Measurements from ENCODE around the gene MAP2K3. TPM values are rescaled to one million over a fixed set of nuclear protein-coding genes. Genes with fewer than 3 reads are reported as not detected.
"Not testable (repeated sequence)": the region's sequence is repeated elsewhere in the genome, so short reads cannot be mapped to it uniquely, and the experiment has no call there.

The MAP2K3 gene
- total and polyA plus RNA-seq, 2 donors (not counting 3 experiments of a cell fraction or from before 2014, with no cell fraction given) = 15.3 to 36.3 TPM

DNA sequence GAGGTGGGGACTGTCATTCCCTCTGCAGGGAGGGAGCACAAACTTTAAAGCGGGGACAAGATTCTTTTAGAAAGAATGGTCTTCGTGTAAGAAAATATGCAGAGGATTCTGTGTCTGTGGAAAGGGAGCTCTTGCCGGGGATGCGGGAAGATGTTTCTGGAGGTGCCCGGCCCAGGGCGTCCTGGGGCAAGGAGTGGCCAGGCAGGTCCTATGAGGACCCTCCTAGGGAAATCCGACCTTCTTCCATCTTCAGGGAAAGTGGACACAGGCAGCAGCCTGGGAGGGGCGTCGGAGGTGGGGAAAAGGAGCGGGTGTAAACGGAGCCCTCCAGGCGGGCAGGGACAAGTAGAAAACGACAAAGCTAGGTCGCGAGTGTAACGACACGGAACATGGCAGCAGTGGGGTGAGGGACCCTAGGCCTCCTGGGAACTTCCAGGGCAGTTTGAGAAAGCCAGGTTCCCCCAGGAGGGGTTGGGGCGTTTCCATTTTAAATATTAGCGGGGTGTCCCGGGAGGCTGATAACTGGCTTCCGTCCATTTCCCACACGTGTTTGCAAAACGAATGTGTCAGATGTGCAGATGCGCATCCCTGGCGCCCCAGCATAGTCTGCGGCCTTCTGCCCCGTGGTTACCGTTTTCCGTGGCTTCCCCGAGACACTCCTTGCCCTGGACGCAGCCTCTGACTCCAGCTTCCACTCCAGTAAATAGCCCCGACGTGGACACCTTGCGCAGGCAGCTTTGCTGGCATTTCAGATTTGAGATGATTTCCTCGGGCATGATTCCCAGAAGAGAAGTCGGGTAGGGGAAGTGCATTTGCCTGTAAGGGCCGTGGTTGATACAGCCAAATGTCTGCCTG, 39.0 kb downstream of the MAP2K3 start:
- H3K79me2 ChIP-seq (ENCODE audit: control insufficient read depth, insufficient read depth, low read length); CTCF ChIA-PET; H3K9ac ChIP-seq (replicated peaks; ENCODE audit: extremely low read depth, insufficient read depth, low read length); H3K36me3 ChIP-seq (ENCODE audit: control insufficient read depth in 2 of 2, extremely low read depth in 1 of 2, insufficient read depth in 2 of 2, low read length in 2 of 2); POLR2A ChIA-PET; H3K9me1 ChIP-seq (replicated peaks; ENCODE audit: control insufficient read depth, extremely low read depth, insufficient read depth, low read length); DNase-seq (ENCODE audit: low read depth, low spot score); H3K9me3 ChIP-seq (replicated peaks; ENCODE audit: control insufficient read depth, insufficient read depth, low read length); H4K20me1 ChIP-seq (replicated peaks; ENCODE audit: control insufficient read depth, extremely low read depth, insufficient read depth, low read length); BruUV-seq (replicated peaks); dilution Hi-C loops (cut with MboI; ENCODE audit: extremely low pct_ligation_motif_present, low sequenced_read_pairs); FAIRE-seq; H3K27ac ChIP-seq (ENCODE audit: insufficient read depth, low read depth, low read length); H3K4me1 ChIP-seq (ENCODE audit: control insufficient read depth, extremely low read depth, insufficient read depth, low read length): not testable (repeated sequence)
- H3K27me3 ChIP-seq (ENCODE audit: control insufficient read depth in 2 of 2, insufficient read depth in 2 of 2, low read length in 2 of 2) = peaks cover 10 to 11% of the 10 kb centered on the region in 2 experiments
- H2AFZ ChIP-seq (ENCODE audit: low read depth, low read length) = peak overlapping the region; percentile 73
- intact Hi-C loops (cut with micrococcal nuclease) = loop anchor here (1.0 to 5.0 kb wide), 3 partner anchors 39 to 196 kb away; partner anchors contain the start of genes DHRS7B and MAP2K3
- H3K4me2 ChIP-seq (ENCODE audit: insufficient read depth, low read length) = peak overlapping the region; percentile 43
- peak overlapping the region in 2 of 3 experiments; percentile 41 to 53 for H3K4me3 ChIP-seq (replicated peaks in 1 of 3; ENCODE audit: insufficient read depth in 1 of 3, low read depth in 1 of 3, low read length in 3 of 3)

GRCh38 chr17:21324741-21325140, 40.2 kb downstream of the MAP2K3 start:
- intact Hi-C loops (cut with micrococcal nuclease) = loop anchor here (5.0 kb wide), 1 partner anchor 197 kb away; the partner anchor contains the start of gene DHRS7B
- peaks cover 10 to 11% of the 10 kb centered on the region in 2 experiments for H3K27me3 ChIP-seq (ENCODE audit: control insufficient read depth in 2 of 2, insufficient read depth in 2 of 2, low read length in 2 of 2)
- H3K9ac ChIP-seq (replicated peaks; ENCODE audit: extremely low read depth, insufficient read depth, low read length); H3K4me2 ChIP-seq (ENCODE audit: insufficient read depth, low read length); H4K20me1 ChIP-seq (replicated peaks; ENCODE audit: control insufficient read depth, extremely low read depth, insufficient read depth, low read length); H3K9me1 ChIP-seq (replicated peaks; ENCODE audit: control insufficient read depth, extremely low read depth, insufficient read depth, low read length); FAIRE-seq; CTCF ChIA-PET; BruUV-seq (replicated peaks); H3K9me3 ChIP-seq (replicated peaks; ENCODE audit: control insufficient read depth, insufficient read depth, low read length); H2AFZ ChIP-seq (ENCODE audit: low read depth, low read length); dilution Hi-C loops (cut with MboI; ENCODE audit: extremely low pct_ligation_motif_present, low sequenced_read_pairs); H3K4me3 ChIP-seq (replicated peaks in 1 of 3; ENCODE audit: insufficient read depth in 1 of 3, low read depth in 1 of 3, low read length in 3 of 3); H3K36me3 ChIP-seq (ENCODE audit: control insufficient read depth in 2 of 2, extremely low read depth in 1 of 2, insufficient read depth in 2 of 2, low read length in 2 of 2); H3K27ac ChIP-seq (ENCODE audit: insufficient read depth, low read depth, low read length); DNase-seq (ENCODE audit: low read depth, low spot score); H3K4me1 ChIP-seq (ENCODE audit: control insufficient read depth, extremely low read depth, insufficient read depth, low read length); POLR2A ChIA-PET; H3K79me2 ChIP-seq (ENCODE audit: control insufficient read depth, insufficient read depth, low read length): not testable (repeated sequence)

GRCh38 chr17:21327921-21328320, 43.4 kb downstream of the MAP2K3 start:
- H3K36me3 ChIP-seq (ENCODE audit: control insufficient read depth in 2 of 2, extremely low read depth in 1 of 2, insufficient read depth in 2 of 2, low read length in 2 of 2); POLR2A ChIA-PET; DNase-seq (ENCODE audit: low read depth, low spot score); H3K9me1 ChIP-seq (replicated peaks; ENCODE audit: control insufficient read depth, extremely low read depth, insufficient read depth, low read length); H3K9ac ChIP-seq (replicated peaks; ENCODE audit: extremely low read depth, insufficient read depth, low read length); H3K4me3 ChIP-seq (replicated peaks in 1 of 3; ENCODE audit: insufficient read depth in 1 of 3, low read depth in 1 of 3, low read length in 3 of 3); BruUV-seq (replicated peaks); H3K4me1 ChIP-seq (ENCODE audit: control insufficient read depth, extremely low read depth, insufficient read depth, low read length); intact Hi-C loops (cut with micrococcal nuclease); H3K79me2 ChIP-seq (ENCODE audit: control insufficient read depth, insufficient read depth, low read length); H4K20me1 ChIP-seq (replicated peaks; ENCODE audit: control insufficient read depth, extremely low read depth, insufficient read depth, low read length); CTCF ChIA-PET; H3K9me3 ChIP-seq (replicated peaks; ENCODE audit: control insufficient read depth, insufficient read depth, low read length); H3K4me2 ChIP-seq (ENCODE audit: insufficient read depth, low read length); FAIRE-seq; H2AFZ ChIP-seq (ENCODE audit: low read depth, low read length); dilution Hi-C loops (cut with MboI; ENCODE audit: extremely low pct_ligation_motif_present, low sequenced_read_pairs); H3K27ac ChIP-seq (ENCODE audit: insufficient read depth, low read depth, low read length): not testable (repeated sequence)
- H3K27me3 ChIP-seq (ENCODE audit: control insufficient read depth in 2 of 2, insufficient read depth in 2 of 2, low read length in 2 of 2) = peaks cover 10 to 11% of the 10 kb centered on the region in 2 experiments

GRCh38 chr17:21328778-21329177, 44.3 kb downstream of the MAP2K3 start:
- intact Hi-C loops (cut with micrococcal nuclease); H3K4me1 ChIP-seq (ENCODE audit: control insufficient read depth, extremely low read depth, insufficient read depth, low read length); H3K36me3 ChIP-seq (ENCODE audit: control insufficient read depth in 2 of 2, extremely low read depth in 1 of 2, insufficient read depth in 2 of 2, low read length in 2 of 2); dilution Hi-C loops (cut with MboI; ENCODE audit: extremely low pct_ligation_motif_present, low sequenced_read_pairs); H3K27ac ChIP-seq (ENCODE audit: insufficient read depth, low read depth, low read length); BruUV-seq (replicated peaks); H3K4me3 ChIP-seq (replicated peaks in 1 of 3; ENCODE audit: insufficient read depth in 1 of 3, low read depth in 1 of 3, low read length in 3 of 3); POLR2A ChIA-PET; H3K9me3 ChIP-seq (replicated peaks; ENCODE audit: control insufficient read depth, insufficient read depth, low read length); H3K9ac ChIP-seq (replicated peaks; ENCODE audit: extremely low read depth, insufficient read depth, low read length); FAIRE-seq; H3K27me3 ChIP-seq (ENCODE audit: control insufficient read depth in 2 of 2, insufficient read depth in 2 of 2, low read length in 2 of 2); DNase-seq (ENCODE audit: low read depth, low spot score); H4K20me1 ChIP-seq (replicated peaks; ENCODE audit: control insufficient read depth, extremely low read depth, insufficient read depth, low read length); CTCF ChIA-PET; H3K4me2 ChIP-seq (ENCODE audit: insufficient read depth, low read length); H3K9me1 ChIP-seq (replicated peaks; ENCODE audit: control insufficient read depth, extremely low read depth, insufficient read depth, low read length); H2AFZ ChIP-seq (ENCODE audit: low read depth, low read length); H3K79me2 ChIP-seq (ENCODE audit: control insufficient read depth, insufficient read depth, low read length): not testable (repeated sequence)

All from endothelial cell of umbilical vein (primary cell).